GM12865 (cell line): Measurements from ENCODE around the gene HGD.
"Not testable (repeated sequence)": the region's sequence is repeated elsewhere in the genome, so short reads cannot be mapped to it uniquely, and the experiment has no call there.

ENCODE experiments used
- DNase-seq: peaks from one replicate; pipeline ENCODE4 v3.0.0; 2010; ENCODE audit warnings: low read depth
- H3K4me3 ChIP-seq: 2 replicates; pipeline ENCODE4 v1.5.1; 2011; ENCODE audit warnings: mild to moderate bottlenecking, low read depth, low read length, control low read depth
- TF ChIP-seq, protein P1 (sequence below): IDR thresholded peaks from 2 replicates; pipeline ENCODE4 v1.5.1; 2011; ENCODE audit warnings: low read length, control low read depth, low read depth, inconsistent platforms; ENCODE audit not compliant: insufficient read depth; ENCODE audit errors: missing control alignments

HGD gene

DNA sequence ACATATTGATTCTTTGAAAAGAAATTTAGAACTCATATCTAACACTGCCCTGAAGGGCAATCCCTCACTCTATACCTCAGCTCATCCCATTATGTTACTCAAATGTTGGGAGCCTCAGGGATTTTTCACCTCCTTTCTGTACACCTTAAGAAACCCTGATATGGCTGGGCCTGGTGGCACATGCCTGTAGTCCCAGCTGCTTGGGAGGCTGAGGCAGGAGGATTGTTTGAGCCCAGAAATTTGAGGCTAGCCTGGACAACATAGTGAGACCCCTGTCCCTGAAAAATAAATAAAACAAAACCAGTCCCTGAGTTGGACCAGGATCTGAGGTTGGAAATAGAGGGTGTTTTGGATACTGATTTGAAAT lies 58.3 kb downstream of the HGD start:
- DNase-seq = no peak
- TF ChIP-seq, protein P1, sequence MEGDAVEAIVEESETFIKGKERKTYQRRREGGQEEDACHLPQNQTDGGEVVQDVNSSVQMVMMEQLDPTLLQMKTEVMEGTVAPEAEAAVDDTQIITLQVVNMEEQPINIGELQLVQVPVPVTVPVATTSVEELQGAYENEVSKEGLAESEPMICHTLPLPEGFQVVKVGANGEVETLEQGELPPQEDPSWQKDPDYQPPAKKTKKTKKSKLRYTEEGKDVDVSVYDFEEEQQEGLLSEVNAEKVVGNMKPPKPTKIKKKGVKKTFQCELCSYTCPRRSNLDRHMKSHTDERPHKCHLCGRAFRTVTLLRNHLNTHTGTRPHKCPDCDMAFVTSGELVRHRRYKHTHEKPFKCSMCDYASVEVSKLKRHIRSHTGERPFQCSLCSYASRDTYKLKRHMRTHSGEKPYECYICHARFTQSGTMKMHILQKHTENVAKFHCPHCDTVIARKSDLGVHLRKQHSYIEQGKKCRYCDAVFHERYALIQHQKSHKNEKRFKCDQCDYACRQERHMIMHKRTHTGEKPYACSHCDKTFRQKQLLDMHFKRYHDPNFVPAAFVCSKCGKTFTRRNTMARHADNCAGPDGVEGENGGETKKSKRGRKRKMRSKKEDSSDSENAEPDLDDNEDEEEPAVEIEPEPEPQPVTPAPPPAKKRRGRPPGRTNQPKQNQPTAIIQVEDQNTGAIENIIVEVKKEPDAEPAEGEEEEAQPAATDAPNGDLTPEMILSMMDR = no peak
- no peak overlapping the region for H3K4me3 ChIP-seq

DNA sequence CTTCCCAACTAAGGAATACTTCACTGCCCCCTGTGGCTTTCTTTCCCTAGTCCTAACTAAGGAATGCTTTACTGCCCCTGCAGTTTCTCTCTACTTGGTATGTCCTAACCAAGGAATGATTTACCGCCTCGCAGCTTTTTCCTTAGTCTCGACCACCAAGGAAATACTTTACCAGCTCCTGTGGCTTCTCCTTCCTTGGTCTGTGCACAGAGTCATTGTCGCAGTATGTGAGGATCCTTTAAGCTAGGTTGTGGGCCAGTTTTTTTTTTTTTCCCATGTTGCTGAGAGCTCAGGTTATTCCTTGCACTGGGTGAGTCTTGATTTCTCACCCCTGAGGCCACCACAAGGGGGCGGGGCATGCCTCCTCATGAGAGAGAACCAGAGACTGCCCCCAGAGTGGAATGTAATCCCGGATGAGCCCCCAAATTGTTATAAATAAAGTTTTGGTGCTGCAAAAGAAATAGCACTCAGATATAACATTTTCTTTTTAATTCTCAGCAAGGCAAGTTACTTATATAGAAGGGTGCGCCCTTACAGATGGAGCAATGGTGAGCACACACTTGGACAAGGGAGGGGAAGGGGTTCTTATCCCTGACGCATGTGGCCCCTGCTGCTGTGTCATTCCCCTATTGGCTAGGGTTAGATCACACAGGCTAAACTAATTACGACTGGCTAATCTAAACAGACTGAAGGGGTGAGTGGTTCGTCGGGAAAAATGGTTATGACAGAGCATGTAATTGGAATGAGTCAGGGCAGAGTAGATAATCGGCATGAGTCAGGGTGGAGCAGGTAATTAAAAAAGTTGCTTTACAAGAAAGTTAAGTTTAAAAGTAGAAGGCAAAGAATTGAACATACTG lies 58.9 kb downstream of the HGD start:
- DNase-seq = peak; percentile 33
- TF ChIP-seq, protein P1 = peak; percentile 22
- no peak overlapping the region for H3K4me3 ChIP-seq

DNA sequence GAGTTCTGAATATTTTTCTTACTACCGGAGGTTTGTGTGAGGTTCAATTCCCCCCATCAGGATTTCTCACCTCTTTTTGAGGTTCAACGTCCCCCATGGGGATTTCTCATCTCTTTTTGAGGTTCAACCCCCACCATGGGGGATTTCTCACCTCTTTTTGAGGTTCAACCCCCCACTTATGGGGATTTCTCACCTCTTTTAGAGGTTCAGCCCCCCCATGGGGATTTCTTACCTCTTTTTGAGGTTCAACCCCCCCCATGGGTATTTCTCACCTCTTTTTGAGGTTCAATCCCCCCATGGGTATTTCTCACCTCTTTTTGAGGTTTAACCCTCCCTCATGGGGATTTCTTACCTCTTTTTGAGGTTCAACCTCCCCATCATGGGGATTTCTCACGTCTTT lies 59.6 kb downstream of the HGD start:
- DNase-seq = peak; percentile 23
- no peak overlapping the region for H3K4me3 ChIP-seq
- TF ChIP-seq, protein P1 = no peak

DNA sequence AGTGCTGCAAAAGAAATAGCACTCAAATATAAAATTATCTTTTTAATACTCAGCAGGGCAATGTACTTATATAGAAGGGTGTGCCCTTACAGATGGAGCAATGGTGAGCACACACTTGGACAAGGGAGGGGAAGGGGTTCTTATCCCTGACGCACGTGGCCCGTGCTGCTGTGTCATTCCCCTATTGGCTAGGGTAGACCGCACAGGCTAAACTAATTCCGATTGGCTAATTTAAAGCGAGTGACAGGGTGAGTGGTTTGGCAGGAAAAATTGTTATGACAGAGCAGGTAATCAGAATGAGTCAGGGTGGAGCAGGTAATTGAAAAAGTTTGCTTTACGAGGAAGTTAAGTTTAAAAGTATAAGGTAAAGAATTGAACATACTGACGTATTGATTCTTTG lies 65.3 kb downstream of the HGD start:
- DNase-seq, H3K4me3 ChIP-seq: not testable (repeated sequence)

DNA sequence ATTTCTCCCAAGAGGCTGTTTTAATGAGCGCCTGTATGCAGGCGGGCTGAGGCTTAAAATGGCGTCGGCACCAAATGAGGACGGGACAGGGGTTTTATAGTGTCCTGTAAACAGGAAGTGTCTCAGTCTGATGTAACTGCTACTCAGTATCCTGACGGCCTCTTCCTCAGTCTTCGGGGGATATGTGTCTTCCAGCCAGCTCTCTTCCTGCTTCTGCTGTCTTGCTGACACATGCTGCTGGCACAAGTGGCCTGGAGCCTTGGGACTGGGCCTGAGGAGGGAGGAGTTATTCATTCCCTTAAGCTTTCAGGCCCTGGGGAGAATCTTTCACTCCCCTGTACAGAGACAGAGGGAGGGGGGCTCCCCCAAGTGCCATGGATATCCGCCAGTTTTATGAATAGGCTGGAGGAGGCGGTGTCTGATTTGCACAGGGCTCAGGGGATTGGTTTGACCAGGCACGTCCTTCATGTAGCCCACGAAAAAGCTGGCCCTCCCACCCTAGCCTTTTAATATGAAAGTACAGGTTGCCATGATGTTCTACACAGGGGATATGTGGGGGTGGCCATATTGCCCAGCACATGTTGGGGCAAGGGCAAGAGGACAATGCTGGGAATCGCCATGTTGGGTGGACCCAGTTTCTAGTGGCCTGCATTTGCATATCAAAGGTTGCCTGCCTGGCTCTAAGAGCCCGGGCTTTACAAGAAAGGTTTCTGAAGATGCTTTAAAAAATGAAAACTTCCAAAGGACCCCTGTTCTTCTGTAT lies 66.0 kb downstream of the HGD start:
- DNase-seq = no peak
- TF ChIP-seq, protein P1 = no peak
- H3K4me3 ChIP-seq = no peak overlapping the region

DNA sequence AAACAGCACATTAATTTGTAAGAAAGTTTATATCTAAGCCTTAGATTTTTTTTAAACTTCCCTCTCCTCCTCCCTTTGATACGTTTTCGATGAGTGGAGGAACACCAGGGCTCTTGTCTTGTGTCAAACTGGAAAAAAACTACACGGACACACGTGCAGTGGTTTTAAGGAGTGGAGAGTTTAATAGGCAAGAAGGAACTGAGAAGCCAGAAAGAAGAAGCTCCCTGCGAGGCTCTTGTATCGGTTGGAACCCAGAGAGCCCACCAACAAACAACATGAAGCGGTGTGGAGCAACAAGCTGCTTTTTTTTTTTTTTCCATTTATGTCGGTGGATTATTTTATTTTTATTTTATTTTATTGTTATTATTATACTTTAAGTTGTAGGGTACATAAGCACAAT lies 67.3 kb downstream of the HGD start:
- TF ChIP-seq, protein P1 = no peak
- H3K4me3 ChIP-seq = no peak overlapping the region
- no peak for DNase-seq

DNA sequence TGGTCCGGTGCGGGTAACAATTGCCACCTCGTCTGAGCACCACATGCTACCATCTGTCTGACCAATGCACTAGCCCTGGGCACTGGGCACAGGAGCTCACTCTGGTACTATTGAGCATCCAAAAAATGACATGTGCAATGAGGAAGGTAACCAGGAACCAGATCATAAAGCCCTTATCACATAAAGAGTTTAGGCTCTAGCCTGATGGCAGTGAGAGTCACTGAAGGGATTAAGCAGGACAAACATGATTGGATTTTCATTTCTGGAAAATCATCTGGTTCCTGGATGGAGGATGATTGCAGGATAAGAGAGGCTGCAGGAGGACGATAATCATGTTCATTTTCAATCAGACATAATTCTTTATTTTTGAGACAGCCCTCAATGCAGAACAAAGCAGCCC lies 73.5 kb downstream of the HGD start:
- DNase-seq = no peak
- TF ChIP-seq, protein P1 = no peak
- no peak overlapping the region for H3K4me3 ChIP-seq
